ENCODE results near the gene PLXNA4.
A peak's percentile ranks its signal among the peaks of the same experiment; 100 is the strongest.
"Not testable (repeated sequence)": the region's sequence is repeated elsewhere in the genome, so short reads cannot be mapped to it uniquely, and the experiment has no call there.

Gene PLXNA4, protein sequence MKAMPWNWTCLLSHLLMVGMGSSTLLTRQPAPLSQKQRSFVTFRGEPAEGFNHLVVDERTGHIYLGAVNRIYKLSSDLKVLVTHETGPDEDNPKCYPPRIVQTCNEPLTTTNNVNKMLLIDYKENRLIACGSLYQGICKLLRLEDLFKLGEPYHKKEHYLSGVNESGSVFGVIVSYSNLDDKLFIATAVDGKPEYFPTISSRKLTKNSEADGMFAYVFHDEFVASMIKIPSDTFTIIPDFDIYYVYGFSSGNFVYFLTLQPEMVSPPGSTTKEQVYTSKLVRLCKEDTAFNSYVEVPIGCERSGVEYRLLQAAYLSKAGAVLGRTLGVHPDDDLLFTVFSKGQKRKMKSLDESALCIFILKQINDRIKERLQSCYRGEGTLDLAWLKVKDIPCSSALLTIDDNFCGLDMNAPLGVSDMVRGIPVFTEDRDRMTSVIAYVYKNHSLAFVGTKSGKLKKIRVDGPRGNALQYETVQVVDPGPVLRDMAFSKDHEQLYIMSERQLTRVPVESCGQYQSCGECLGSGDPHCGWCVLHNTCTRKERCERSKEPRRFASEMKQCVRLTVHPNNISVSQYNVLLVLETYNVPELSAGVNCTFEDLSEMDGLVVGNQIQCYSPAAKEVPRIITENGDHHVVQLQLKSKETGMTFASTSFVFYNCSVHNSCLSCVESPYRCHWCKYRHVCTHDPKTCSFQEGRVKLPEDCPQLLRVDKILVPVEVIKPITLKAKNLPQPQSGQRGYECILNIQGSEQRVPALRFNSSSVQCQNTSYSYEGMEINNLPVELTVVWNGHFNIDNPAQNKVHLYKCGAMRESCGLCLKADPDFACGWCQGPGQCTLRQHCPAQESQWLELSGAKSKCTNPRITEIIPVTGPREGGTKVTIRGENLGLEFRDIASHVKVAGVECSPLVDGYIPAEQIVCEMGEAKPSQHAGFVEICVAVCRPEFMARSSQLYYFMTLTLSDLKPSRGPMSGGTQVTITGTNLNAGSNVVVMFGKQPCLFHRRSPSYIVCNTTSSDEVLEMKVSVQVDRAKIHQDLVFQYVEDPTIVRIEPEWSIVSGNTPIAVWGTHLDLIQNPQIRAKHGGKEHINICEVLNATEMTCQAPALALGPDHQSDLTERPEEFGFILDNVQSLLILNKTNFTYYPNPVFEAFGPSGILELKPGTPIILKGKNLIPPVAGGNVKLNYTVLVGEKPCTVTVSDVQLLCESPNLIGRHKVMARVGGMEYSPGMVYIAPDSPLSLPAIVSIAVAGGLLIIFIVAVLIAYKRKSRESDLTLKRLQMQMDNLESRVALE (N-terminal part only)

DNA sequence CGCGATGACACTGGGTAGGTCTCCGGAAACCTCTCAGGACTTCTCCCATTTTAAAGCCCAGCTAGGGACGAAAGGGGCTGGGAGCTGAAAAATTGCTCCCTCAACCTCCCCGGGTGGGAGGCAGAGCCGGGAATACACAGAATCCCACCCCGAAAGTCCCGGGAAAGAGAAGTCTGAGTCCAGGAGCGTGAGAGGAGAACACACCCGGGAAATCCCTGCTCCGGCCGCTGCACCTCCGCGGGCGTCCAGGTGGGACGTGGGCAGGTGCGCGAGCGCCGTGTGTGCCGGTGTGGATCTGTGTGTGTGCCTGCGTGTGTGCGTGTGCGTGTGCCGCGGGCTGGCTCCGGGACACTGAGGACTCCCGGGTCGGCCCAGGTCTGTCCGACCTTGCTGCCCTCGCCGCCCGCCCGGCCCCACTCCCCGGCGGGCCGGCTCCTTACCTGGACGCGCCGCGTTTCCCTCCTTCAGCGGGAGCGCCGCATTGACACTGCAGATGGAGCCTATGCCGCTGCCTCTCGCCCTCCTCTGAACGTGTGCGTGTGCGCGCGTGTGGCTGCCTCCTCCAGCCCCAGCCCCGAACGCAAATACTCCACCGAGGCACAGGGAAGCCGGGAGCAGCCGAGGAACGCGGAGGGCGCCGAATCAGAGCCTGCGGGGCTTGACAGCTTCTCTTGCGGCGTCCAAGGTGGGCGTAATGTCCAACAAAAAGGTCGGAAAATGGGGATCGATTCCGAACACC, at the start of gene PLXNA4:
Gene PLXNA4, minus strand, starts transcription at position 489 of the 739 bp plus-strand sequence. CDS start 67,777 bp downstream, outside the sequence.
- DNase-seq = peak; percentile 17 to 70 (median 67)

GRCh38 chr7:132625651-132626050, 49.4 kb upstream of the PLXNA4 start:
- no peak for DNase-seq

DNA sequence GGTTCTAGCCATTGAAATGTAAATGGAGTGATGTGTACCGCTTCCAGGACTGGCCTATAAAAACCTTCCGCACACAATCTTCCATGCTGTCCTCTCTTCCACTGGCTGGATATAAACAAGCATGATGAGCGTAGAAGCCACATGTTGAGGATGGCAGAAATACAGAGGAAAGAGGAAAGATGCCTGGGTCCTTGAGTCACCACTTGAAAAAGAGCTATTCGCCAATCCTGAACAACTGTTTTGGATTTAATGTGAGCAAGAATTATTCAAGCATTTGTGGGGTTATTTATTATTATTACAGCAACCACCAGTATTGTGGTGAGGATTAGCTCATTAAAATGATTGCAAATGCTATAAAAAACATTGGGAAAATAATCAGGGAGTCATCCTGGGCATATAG, 45.8 kb upstream of the PLXNA4 start:
- no peak for DNase-seq

DNA sequence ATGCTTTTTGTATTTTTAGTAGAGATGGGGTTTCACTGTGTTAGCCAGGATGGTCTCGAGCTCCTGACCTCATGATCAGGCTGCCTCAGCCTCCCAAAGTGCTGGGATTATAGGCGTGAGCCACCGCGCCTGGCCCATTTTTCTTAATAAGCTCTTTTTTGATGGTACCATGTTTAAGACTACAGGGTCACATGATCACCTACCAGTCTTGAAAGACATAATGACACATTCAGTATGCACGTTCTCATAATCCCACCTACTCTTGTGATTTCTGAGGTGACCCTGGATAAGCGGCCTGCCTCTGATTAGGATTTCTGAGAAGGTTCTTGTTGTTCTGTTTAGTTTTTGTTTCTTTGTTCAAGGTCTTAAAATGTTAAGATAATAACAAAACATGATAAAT, 43.7 kb upstream of the PLXNA4 start:
- no peak for DNase-seq

DNA sequence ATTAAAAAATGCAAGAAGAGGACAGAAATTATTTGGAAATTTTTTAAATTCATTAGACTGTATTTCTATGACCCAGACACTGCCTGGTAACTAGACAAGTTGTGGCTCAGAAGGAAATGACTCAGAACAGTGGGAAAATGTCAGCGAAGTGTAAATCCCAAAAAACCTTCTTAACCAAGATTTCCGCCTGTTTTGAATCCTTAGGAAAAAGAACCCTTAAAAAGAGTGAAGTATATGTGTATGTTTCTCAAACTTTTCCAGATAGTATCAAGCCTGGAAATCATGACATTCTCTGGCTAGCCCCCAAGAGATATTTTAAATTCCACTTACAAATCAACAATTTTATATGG, 42.7 kb upstream of the PLXNA4 start:
- no peak for DNase-seq

DNA sequence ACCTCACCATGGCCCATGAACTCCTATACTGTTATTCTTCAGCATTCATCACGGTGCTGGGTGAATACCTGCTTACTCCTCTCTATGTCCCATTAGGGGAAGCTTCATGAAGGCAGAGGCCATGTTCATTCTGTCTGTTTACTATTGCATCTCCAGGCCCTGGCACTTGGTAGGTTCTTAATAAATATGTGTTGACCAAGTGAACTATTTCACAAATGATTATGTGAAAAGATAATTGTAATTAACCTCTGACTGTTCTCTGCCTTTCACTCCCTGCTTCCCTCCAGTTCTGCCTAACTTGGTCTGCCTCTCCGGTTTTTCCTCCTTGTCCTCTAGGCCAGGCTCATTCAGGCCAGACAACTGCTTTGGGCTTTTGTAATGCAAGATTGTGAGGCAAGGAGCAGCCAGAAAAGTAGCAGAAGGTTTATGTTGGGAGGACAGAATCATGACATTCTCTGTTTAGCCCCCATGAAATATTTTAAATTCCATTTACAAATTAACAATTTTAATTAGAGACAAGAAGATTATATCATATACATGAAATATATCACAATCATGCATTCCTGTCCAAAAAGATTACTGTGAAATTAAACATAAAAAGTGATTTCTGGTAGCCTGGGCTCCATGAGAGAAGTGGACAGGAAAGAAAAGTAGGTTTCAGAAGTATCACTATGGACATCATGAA, 42.1 kb upstream of the PLXNA4 start:
- DNase-seq = no peak

- DNase-seq = peak in 2 of 3 experiments; percentile 48 to 49
Observed at GRCh38 chr7:132614428-132615318, 38.4 kb upstream of the PLXNA4 start.

DNA sequence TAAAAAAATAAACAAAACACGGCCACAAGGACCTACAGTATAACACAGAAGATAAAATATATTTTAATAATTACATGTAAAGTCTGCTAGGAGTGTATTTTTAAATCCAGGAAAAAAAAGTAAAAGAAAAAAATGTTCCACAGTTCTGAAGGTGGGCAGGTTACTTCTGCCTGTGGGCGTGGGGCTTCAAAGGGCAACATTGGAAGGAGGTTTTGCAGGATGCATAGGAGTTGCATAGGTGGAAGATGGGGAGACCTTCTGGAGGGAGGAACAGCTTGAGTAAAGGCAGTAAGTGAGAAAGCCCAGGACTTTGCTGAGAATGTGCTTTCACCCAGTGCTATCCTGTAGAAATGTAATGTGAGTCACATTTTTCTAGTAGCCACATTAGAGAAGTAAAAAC, 37.5 kb upstream of the PLXNA4 start:
- no peak for DNase-seq

DNA sequence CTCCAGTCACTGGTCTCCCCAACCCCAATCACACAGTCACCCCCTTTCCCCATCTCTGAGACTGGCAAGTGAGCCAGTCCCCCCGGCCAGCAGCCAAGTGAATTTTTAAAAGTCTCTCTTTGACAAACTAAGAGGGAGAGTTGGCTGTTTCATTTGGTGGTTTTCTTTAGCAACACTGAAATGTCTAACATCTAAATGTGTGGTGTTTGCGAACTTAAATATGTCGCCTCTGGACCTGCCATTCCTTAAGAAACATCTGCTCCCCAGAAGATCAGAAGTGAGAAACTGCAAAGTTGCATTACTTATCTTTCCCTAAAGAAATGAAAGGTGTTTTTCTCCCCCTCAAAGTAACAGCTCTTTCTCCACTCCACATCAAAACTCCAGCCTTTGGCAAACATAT, 34.7 kb upstream of the PLXNA4 start:
- no peak for DNase-seq

DNA sequence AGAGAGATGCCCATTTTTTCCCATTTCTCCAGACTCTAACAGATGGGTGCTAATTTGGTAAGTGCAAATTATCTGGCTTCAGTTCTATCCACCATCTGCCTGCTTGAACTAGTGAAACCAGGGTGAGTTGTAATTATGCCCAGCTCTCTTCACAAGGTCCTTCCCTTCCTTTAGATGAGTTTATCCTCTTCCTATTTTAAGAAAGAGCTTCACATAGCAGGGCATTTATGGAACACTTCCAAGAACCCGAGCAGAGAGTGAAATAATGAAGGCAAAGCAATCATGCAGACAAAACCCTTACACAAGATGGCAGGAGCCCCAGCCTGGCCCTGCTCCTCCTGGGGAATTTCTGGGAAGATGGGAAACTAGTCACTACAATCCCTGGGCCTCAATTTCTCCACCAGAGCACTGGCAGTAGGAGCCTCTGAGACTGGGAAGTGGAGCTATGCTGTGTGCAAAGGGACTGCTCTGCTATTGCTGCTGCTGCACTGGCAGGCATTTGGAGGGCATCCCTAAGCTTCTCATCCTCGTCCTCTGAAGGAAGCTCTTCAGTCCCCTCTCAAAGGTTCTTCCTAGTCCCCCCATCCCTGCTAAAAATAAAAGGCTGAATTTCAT, 33.7 kb upstream of the PLXNA4 start:
- DNase-seq = no peak

DNA sequence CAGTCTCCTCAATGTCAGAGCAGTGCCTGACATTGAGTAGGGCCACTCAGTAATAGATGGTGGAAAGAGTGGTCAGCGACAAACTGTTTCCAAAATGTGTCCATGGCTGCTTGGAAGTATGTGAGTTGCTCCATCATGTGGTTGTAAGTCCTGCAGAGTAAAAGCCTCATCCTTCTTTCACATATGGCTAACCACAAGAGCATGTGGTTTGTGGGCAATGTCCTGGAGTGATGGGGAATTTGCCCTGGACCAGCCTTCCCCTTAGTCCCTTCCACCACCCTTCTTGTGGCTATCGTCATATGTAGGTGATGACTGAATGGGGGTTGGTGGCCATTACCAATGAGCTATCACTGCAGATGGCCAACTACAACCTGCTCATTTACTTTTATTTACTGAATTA, 33.0 kb upstream of the PLXNA4 start:
- no peak for DNase-seq

DNA sequence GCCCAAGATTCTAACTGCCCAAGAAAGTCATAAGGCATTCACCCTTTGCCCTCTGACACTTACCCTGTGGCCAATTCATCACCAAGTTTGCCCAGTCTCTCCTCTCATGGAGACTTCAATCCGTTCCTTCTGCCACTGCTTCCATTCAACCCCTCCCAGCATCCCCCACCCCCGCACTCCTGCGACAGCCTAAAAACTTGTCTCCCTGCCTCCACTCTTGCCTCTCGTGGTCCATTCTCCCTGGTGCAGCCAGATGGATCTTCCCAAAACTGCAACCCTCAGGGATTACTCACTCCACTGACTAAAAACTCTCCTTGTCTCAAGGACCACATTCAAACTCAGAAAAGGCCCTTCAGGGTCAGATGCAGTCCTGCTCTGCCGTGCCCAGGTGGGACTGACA, 32.3 kb upstream of the PLXNA4 start:
- no peak for DNase-seq

DNA sequence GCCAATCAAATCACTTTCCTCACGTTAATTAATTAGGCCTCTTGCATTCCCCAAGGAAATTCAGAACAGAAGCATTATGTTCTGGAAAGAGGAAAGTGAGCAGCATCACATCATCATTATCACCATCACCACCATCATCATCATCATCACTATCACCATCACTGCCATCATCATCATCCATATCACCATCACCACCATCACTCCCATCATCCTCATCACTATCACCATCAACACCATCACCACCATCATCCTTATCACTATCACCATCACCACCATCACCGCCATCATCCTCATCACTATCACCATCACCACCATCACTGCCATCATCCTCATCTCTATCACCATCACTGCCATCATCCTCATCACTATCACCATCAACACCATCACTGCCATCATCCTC, 31.4 kb upstream of the PLXNA4 start:
- DNase-seq = no peak

DNA sequence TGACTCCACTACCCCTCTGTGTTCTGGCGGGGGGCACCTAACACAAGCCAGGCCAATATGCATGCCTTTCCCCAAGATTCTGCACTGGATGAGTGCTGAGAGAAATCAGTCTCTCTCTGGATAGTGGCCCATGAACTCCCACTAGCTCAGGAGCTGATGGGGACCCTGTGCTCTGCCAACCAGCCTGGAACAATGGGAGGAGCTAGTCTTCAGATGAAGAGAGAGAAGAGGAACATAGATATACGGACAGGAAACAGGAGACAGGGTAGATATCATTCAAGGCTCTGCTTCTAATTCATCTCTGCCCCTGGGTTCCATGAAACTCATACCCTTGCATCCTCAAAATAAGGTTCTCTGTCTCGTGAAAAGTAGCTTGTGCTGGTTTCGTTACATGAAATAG, 27.9 kb upstream of the PLXNA4 start:
- DNase-seq = no peak

DNA sequence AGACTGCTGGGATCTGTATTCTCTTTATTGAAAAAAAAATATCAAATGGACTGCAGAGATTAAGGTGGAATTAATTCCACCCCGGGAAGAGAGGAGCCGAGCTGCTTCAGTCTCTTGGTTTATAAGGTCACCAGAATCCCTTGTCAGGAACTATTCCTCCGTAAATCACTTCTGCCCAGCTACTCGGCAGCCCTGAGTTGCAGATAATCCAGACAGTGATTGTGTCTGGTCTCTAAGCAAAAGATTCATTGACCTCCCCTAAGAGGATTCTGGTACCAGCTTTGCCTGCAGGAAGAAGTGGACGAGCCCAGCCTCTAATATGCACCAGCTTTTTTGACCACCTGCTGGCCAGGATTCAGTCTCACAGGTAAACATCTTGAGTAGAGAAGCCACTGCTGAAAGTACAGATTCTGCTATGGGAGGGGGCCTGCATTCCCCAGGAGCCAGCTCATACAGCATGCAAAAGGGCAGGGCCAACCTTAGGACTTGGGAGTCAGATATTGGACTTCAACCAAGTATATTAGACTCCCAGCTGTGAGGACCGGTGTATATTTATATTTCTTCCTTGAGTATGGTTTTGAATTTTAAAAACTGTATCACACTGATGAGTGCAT, 27.1 kb upstream of the PLXNA4 start:
- no peak for DNase-seq

- no peak for DNase-seq
Observed at GRCh38 chr7:132601783-132602182, 25.5 kb upstream of the PLXNA4 start.

- DNase-seq = no peak
Observed at GRCh38 chr7:132596588-132596987, 20.3 kb upstream of the PLXNA4 start.

- DNase-seq = not testable (repeated sequence)
Observed at GRCh38 chr7:132594741-132595140, 18.5 kb upstream of the PLXNA4 start.

DNA sequence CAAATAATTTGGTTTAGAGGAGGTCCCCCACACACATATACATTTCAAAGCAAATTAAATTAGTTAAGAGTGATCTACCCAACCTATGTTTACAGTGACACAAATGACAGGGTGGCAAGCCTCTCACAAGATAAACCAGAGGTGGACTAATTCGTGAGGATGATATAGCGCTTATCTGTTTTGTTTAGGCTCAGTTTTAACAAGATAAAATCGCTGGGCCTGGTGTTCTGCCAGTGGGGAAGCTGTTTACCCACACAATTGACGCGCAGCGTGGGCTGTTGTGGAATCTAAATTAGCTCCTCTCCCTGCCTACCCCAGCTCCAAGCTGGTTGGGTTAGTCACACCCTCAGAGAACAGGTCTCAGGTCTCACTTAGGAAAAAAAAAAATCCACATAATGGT, 16.7 kb upstream of the PLXNA4 start:
- peak in 1 of 3 experiments; percentile 20 for DNase-seq

All from NCI-H1417 (cell line).